Loucy (cell line): ENCODE measurements around the gene FDX2.

Experiments
- EZH2phosphoT487 ChIP-seq: fragments of 200-600 bp; IDR thresholded peaks from 2 replicates; pipeline ENCODE4 v1.6.1; 2018; ENCODE audit warnings: antibody characterized with exemption, mild to moderate bottlenecking, moderate library complexity, borderline replicate concordance
- TF ChIP-seq, protein P1 (sequence below): fragments of 200-600 bp; sonication (generic); conservative IDR thresholded peaks from 2 replicates; pipeline ENCODE4 v1.5.1; 2014; ENCODE audit warnings: mild to moderate bottlenecking, antibody characterized with exemption, low read length

GRCh38 chr19:10306327-10306726 lies 9.5 kb downstream of the FDX2 start:
- TF ChIP-seq, protein P1, sequence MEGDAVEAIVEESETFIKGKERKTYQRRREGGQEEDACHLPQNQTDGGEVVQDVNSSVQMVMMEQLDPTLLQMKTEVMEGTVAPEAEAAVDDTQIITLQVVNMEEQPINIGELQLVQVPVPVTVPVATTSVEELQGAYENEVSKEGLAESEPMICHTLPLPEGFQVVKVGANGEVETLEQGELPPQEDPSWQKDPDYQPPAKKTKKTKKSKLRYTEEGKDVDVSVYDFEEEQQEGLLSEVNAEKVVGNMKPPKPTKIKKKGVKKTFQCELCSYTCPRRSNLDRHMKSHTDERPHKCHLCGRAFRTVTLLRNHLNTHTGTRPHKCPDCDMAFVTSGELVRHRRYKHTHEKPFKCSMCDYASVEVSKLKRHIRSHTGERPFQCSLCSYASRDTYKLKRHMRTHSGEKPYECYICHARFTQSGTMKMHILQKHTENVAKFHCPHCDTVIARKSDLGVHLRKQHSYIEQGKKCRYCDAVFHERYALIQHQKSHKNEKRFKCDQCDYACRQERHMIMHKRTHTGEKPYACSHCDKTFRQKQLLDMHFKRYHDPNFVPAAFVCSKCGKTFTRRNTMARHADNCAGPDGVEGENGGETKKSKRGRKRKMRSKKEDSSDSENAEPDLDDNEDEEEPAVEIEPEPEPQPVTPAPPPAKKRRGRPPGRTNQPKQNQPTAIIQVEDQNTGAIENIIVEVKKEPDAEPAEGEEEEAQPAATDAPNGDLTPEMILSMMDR, result no peak
- no peak for TF ChIP-seq EZH2phosphoT487
